Measurements from ENCODE around the gene CRHR2.

CRHR2 gene

GRCh38 chr7:30656006-30656957, 26.0 kb downstream of the CRHR2 start:
- Histone ChIP-seq H3K4me1 (ENCODE audit: control insufficient read depth, insufficient read depth, low read length) (no peaks in the 10 kb centered on the region), H3K36me3 (ENCODE audit: control insufficient read depth, insufficient read depth, low read length) (no peaks in the 10 kb centered on the region), H3K4me3 (ENCODE audit: insufficient read depth, low read depth, low read length) (no peak overlapping the region), H3K27me3 (ENCODE audit: control insufficient read depth, insufficient read depth, low read length, poor library complexity, severe bottlenecking) (no peaks in the 10 kb centered on the region), H3K9me3 (ENCODE audit: control insufficient read depth, low read length) (no peaks in the 10 kb centered on the region), H3K27ac (ENCODE audit: insufficient read depth, low read depth, low read length, poor library complexity, severe bottlenecking) (no peak overlapping the region)
- WGBS, 2 experiments: 88% methylated on average over 21 of the region's 21 CpGs

- H3K4me1 ChIP-seq (ENCODE audit: control insufficient read depth, insufficient read depth, low read length): no peaks in the 10 kb centered on the region
- no peak overlapping the region for H3K27ac ChIP-seq (ENCODE audit: insufficient read depth, low read depth, low read length, poor library complexity, severe bottlenecking)
- no peak overlapping the region for H3K4me3 ChIP-seq (ENCODE audit: insufficient read depth, low read depth, low read length)
- WGBS, 2 experiments: 92% methylated on average over 22 of the region's 22 CpGs
- H3K9me3 ChIP-seq (ENCODE audit: control insufficient read depth, low read length): no peaks in the 10 kb centered on the region
- no peaks in the 10 kb centered on the region for H3K27me3 ChIP-seq (ENCODE audit: control insufficient read depth, insufficient read depth, low read length, poor library complexity, severe bottlenecking)
- no peaks in the 10 kb centered on the region for H3K36me3 ChIP-seq (ENCODE audit: control insufficient read depth, insufficient read depth, low read length)
These were observed 26.9 kb downstream of the CRHR2 start for GRCh38 chr7:30655096-30655970.

GRCh38 chr7:30654296-30655090, 27.8 kb downstream of the CRHR2 start:
- no peaks in the 10 kb centered on the region for H3K4me1 ChIP-seq (ENCODE audit: control insufficient read depth, insufficient read depth, low read length)
- H3K27ac ChIP-seq (ENCODE audit: insufficient read depth, low read depth, low read length, poor library complexity, severe bottlenecking): no peak overlapping the region
- H3K9me3 ChIP-seq (ENCODE audit: control insufficient read depth, low read length): no peaks in the 10 kb centered on the region
- no peak overlapping the region for H3K4me3 ChIP-seq (ENCODE audit: insufficient read depth, low read depth, low read length)
- H3K27me3 ChIP-seq (ENCODE audit: control insufficient read depth, insufficient read depth, low read length, poor library complexity, severe bottlenecking): no peaks in the 10 kb centered on the region
- 95 to 96% methylated on average over 15 of the region's 15 CpGs for WGBS, 2 experiments
- no peaks in the 10 kb centered on the region for H3K36me3 ChIP-seq (ENCODE audit: control insufficient read depth, insufficient read depth, low read length)

GRCh38 chr7:30652698-30653641, 29.3 kb downstream of the CRHR2 start:
- WGBS, 2 experiments: 94 to 96% methylated on average over 19 of the region's 19 CpGs
- H3K36me3 ChIP-seq (ENCODE audit: control insufficient read depth, insufficient read depth, low read length): no peaks in the 10 kb centered on the region
- no peak overlapping the region for H3K4me3 ChIP-seq (ENCODE audit: insufficient read depth, low read depth, low read length)
- H3K27ac ChIP-seq (ENCODE audit: insufficient read depth, low read depth, low read length, poor library complexity, severe bottlenecking): no peak overlapping the region
- peaks cover 1% of the 10 kb centered on the region for H3K4me1 ChIP-seq (ENCODE audit: control insufficient read depth, insufficient read depth, low read length)
- no peaks in the 10 kb centered on the region for H3K9me3 ChIP-seq (ENCODE audit: control insufficient read depth, low read length)
- H3K27me3 ChIP-seq (ENCODE audit: control insufficient read depth, insufficient read depth, low read length, poor library complexity, severe bottlenecking): no peaks in the 10 kb centered on the region

- H3K4me3 ChIP-seq (ENCODE audit: insufficient read depth, low read depth, low read length): no peak overlapping the region
- 95% methylated on average over 7 of the region's 7 CpGs for WGBS, 2 experiments
- no peaks in the 10 kb centered on the region for H3K36me3 ChIP-seq (ENCODE audit: control insufficient read depth, insufficient read depth, low read length)
- no peaks in the 10 kb centered on the region for H3K27me3 ChIP-seq (ENCODE audit: control insufficient read depth, insufficient read depth, low read length, poor library complexity, severe bottlenecking)
- H3K9me3 ChIP-seq (ENCODE audit: control insufficient read depth, low read length): no peaks in the 10 kb centered on the region
- H3K4me1 ChIP-seq (ENCODE audit: control insufficient read depth, insufficient read depth, low read length): peaks cover 10% of the 10 kb centered on the region
- no peak overlapping the region for H3K27ac ChIP-seq (ENCODE audit: insufficient read depth, low read depth, low read length, poor library complexity, severe bottlenecking)
These were observed 30.1 kb downstream of the CRHR2 start for GRCh38 chr7:30652132-30652531.

- no peak overlapping the region for H3K4me3 ChIP-seq (ENCODE audit: insufficient read depth, low read depth, low read length)
- no peaks in the 10 kb centered on the region for H3K36me3 ChIP-seq (ENCODE audit: control insufficient read depth, insufficient read depth, low read length)
- peaks cover 11% of the 10 kb centered on the region for H3K4me1 ChIP-seq (ENCODE audit: control insufficient read depth, insufficient read depth, low read length)
- 86 to 93% methylated on average over 7 of the region's 7 CpGs for WGBS, 2 experiments
- no peaks in the 10 kb centered on the region for H3K27me3 ChIP-seq (ENCODE audit: control insufficient read depth, insufficient read depth, low read length, poor library complexity, severe bottlenecking)
- no peak overlapping the region for H3K27ac ChIP-seq (ENCODE audit: insufficient read depth, low read depth, low read length, poor library complexity, severe bottlenecking)
- H3K9me3 ChIP-seq (ENCODE audit: control insufficient read depth, low read length): no peaks in the 10 kb centered on the region
These were observed 31.8 kb downstream of the CRHR2 start for GRCh38 chr7:30650421-30650808.

GRCh38 chr7:30649717-30650420, 32.4 kb downstream of the CRHR2 start:
- no peaks in the 10 kb centered on the region for H3K27me3 ChIP-seq (ENCODE audit: control insufficient read depth, insufficient read depth, low read length, poor library complexity, severe bottlenecking)
- H3K9me3 ChIP-seq (ENCODE audit: control insufficient read depth, low read length): no peaks in the 10 kb centered on the region
- H3K36me3 ChIP-seq (ENCODE audit: control insufficient read depth, insufficient read depth, low read length): no peaks in the 10 kb centered on the region
- no peak overlapping the region for H3K27ac ChIP-seq (ENCODE audit: insufficient read depth, low read depth, low read length, poor library complexity, severe bottlenecking)
- H3K4me3 ChIP-seq (ENCODE audit: insufficient read depth, low read depth, low read length): no peak overlapping the region
- WGBS, 2 experiments: 88 to 91% methylated on average over 13 of the region's 13 CpGs
- peaks cover 11% of the 10 kb centered on the region for H3K4me1 ChIP-seq (ENCODE audit: control insufficient read depth, insufficient read depth, low read length)

- H3K36me3 ChIP-seq (ENCODE audit: control insufficient read depth, insufficient read depth, low read length): no peaks in the 10 kb centered on the region
- no peak overlapping the region for H3K4me3 ChIP-seq (ENCODE audit: insufficient read depth, low read depth, low read length)
- no peak overlapping the region for H3K27ac ChIP-seq (ENCODE audit: insufficient read depth, low read depth, low read length, poor library complexity, severe bottlenecking)
- H3K27me3 ChIP-seq (ENCODE audit: control insufficient read depth, insufficient read depth, low read length, poor library complexity, severe bottlenecking): no peaks in the 10 kb centered on the region
- 93 to 96% methylated on average over 15 of the region's 15 CpGs for WGBS, 2 experiments
- peaks cover 11% of the 10 kb centered on the region for H3K4me1 ChIP-seq (ENCODE audit: control insufficient read depth, insufficient read depth, low read length)
- H3K9me3 ChIP-seq (ENCODE audit: control insufficient read depth, low read length): no peaks in the 10 kb centered on the region
These were observed 33.3 kb downstream of the CRHR2 start for GRCh38 chr7:30648744-30649540.
